Measurements from ENCODE around the gene POLR3G.

Gene POLR3G

GRCh38 chr5:90479611-90480385 is 5.1 kb downstream of the POLR3G start:
- Mint-ChIP-seq H3K27me3 (no peaks in the 10 kb centered on the region), H3K27ac (no peak overlapping the region), H3K9me3 (no peaks in the 10 kb centered on the region), H3K36me3 (peaks cover 2% of the 10 kb centered on the region), H3K4me1 (peaks cover 5% of the 10 kb centered on the region), H3K4me3 (no peak overlapping the region)
- DNase-seq (ENCODE audit: low spot score in 2 of 2) = no peak
- ATAC-seq (ENCODE audit: low read depth) = no peak

- Mint-ChIP-seq H3K4me1 (no peaks in the 10 kb centered on the region), H3K36me3 (peaks cover 2% of the 10 kb centered on the region), H3K9me3 (no peaks in the 10 kb centered on the region), H3K27me3 (no peaks in the 10 kb centered on the region), H3K4me3 (no peak overlapping the region), H3K27ac (no peak overlapping the region)
- DNase-seq (ENCODE audit: low spot score in 2 of 2) (no peak), ATAC-seq (ENCODE audit: low read depth) (no peak)
These were observed 6.0 kb downstream of the POLR3G start for GRCh38 chr5:90480699-90481098.

DNA sequence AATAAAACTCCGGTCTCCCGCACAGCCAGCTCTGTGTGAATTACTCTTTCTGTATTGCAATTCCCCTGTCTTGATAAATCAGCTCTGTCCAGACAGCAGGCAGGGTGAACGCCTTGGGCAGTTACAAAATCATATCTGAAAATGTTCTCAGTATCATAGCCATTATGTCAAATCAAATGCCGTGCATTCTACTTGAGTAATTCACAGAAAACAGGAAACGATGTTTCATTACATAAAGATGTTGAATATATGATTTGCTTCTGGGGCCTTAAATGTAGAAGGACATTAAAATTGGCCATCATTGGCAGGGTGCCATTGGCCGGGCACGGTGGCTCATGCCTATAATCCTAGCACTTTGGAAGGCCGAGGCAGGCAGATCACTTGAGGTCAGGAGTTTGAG is 8.5 kb downstream of the POLR3G start:
- DNase-seq (ENCODE audit: low spot score in 2 of 2) = no peak
- H3K36me3 Mint-ChIP-seq = peaks cover 2% of the 10 kb centered on the region
- no peak overlapping the region for H3K27ac Mint-ChIP-seq

DNA sequence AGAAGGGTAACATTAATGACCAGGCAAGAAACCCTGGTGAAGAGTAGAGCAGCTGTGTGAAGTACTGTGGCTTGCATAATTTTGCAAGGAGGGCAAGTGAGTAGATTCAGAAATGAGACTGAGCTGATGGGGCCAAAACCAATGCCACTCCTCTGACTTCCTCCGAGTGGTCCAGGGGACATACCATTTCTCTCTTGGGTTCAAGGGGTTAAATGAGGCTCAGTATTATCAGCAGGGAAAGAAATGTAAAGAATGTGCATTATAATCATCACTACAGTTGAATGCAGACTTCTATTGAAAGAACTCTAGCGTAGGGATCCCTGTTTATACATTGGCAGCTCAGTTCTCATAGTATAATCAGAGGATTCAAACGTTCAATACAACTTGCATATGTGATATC is 9.9 kb downstream of the POLR3G start:
- no peak for ATAC-seq (ENCODE audit: low read depth)
- no peak for DNase-seq (ENCODE audit: low spot score in 2 of 2)
- Mint-ChIP-seq H3K9me3 (no peaks in the 10 kb centered on the region), H3K4me1 (no peaks in the 10 kb centered on the region), H3K27ac (no peak overlapping the region), H3K36me3 (peaks cover 2% of the 10 kb centered on the region), H3K4me3 (no peak overlapping the region), H3K27me3 (no peaks in the 10 kb centered on the region)

More for the DNA sequence above, 8.5 kb downstream of the POLR3G start:
- Mint-ChIP-seq H3K9me3 (no peaks in the 10 kb centered on the region), H3K27me3 (no peaks in the 10 kb centered on the region), H3K4me3 (no peak overlapping the region), H3K4me1 (no peaks in the 10 kb centered on the region)
- ATAC-seq (ENCODE audit: low read depth) = no peak

DNA sequence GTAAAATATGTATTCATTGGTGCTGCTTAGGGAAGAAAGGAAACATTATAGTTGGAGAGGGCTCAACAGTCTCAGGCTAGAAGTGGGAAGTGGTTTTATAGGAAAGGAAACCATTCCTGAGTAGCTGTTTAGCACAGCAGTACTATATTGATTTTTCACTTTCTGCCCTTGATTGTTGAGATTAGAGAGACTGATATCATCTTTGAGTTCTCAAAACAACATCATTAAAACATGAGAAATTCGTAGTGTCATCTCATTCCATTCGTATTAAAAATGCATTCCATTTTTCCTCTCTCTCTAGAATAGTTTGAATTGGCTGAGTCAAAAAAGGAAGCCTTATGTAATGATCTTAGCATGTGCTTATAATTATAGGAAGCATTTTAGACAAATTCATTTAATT is 14.1 kb downstream of the POLR3G start:
- no peaks in the 10 kb centered on the region for H3K27me3 Mint-ChIP-seq
- no peak for DNase-seq (ENCODE audit: low spot score in 2 of 2)
- no peak for ATAC-seq (ENCODE audit: low read depth)
- H3K27ac Mint-ChIP-seq = no peak overlapping the region
- no peaks in the 10 kb centered on the region for H3K4me1 Mint-ChIP-seq
- H3K9me3 Mint-ChIP-seq = no peaks in the 10 kb centered on the region
- H3K4me3 Mint-ChIP-seq = no peak overlapping the region
- H3K36me3 Mint-ChIP-seq = no peaks in the 10 kb centered on the region

- Mint-ChIP-seq H3K4me3 (no peak overlapping the region), H3K4me1 (no peaks in the 10 kb centered on the region), H3K9me3 (peaks cover 3% of the 10 kb centered on the region), H3K27ac (no peak overlapping the region), H3K27me3 (no peaks in the 10 kb centered on the region), H3K36me3 (peaks cover 3% of the 10 kb centered on the region)
- no peak for DNase-seq (ENCODE audit: low spot score in 2 of 2)
- no peak for ATAC-seq (ENCODE audit: low read depth)
These were observed 19.4 kb downstream of the POLR3G start for GRCh38 chr5:90494043-90494442.

GRCh38 chr5:90495146-90495545 is 20.5 kb downstream of the POLR3G start:
- no peak for DNase-seq (ENCODE audit: low spot score in 2 of 2)
- no peaks in the 10 kb centered on the region for H3K27me3 Mint-ChIP-seq
- H3K36me3 Mint-ChIP-seq = peaks cover 3% of the 10 kb centered on the region
- no peaks in the 10 kb centered on the region for H3K4me1 Mint-ChIP-seq
- no peak overlapping the region for H3K4me3 Mint-ChIP-seq
- H3K27ac Mint-ChIP-seq = peak overlapping the region; percentile 58
- no peak for ATAC-seq (ENCODE audit: low read depth)
- peaks cover 3% of the 10 kb centered on the region for H3K9me3 Mint-ChIP-seq

DNA sequence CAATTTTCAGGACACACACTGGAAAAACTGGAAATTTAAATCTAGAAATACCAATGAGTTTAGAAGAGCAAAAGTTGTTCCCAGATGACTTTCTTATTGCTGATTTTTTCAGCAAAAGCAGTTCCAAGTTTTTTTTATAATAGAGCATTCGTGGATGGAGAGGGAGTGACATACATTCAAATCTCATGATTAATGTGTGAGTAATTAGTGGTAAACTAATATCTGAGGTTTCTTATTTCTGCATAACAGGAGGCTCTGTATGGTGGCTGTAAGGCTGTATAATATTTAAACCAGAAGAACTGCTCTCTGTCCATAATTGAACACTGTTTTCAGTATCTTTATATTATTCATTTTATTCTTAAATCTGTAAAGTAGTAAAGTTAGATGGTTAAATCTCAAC is 28.9 kb downstream of the POLR3G start:
- Mint-ChIP-seq H3K9me3 (no peaks in the 10 kb centered on the region), H3K27ac (no peak overlapping the region), H3K4me3 (no peak overlapping the region), H3K36me3 (peaks cover 2% of the 10 kb centered on the region), H3K4me1 (peaks cover 3% of the 10 kb centered on the region), H3K27me3 (no peaks in the 10 kb centered on the region)
- no peak for DNase-seq (ENCODE audit: low spot score in 2 of 2)
- no peak for ATAC-seq (ENCODE audit: low read depth)

- Mint-ChIP-seq H3K9me3 (no peaks in the 10 kb centered on the region), H3K27ac (no peak overlapping the region), H3K36me3 (peaks cover 4% of the 10 kb centered on the region), H3K4me1 (peaks cover 3% of the 10 kb centered on the region), H3K27me3 (no peaks in the 10 kb centered on the region), H3K4me3 (no peak overlapping the region)
- ATAC-seq (ENCODE audit: low read depth) (no peak), DNase-seq (ENCODE audit: low spot score in 2 of 2) (no peak)
These were observed 30.1 kb downstream of the POLR3G start for GRCh38 chr5:90504743-90505142.

DNA sequence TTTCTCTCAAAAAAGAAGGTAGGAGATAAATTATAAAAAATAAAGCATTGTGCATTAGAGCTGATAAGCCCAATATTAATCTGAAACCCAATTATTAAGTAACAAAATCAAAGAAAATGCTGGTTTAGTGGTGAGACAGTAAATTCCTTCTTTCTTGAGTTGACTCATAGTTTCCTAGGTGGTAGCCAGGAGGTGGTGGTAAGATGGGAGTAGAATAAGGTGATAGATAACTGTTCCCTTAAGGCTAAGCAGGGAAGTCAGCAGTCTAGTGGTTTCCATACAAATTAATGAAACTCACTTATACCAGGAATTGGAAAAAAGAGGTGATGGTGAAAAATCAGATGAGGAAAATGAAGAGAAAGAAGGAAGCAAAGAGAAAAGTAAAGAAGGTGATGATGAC is 31.6 kb downstream of the POLR3G start:
- H3K4me1 Mint-ChIP-seq = peaks cover 3% of the 10 kb centered on the region
- no peak overlapping the region for H3K27ac Mint-ChIP-seq
- H3K4me3 Mint-ChIP-seq = no peak overlapping the region
- peaks cover 4% of the 10 kb centered on the region for H3K36me3 Mint-ChIP-seq
- DNase-seq (ENCODE audit: low spot score in 2 of 2) = no peak
- ATAC-seq (ENCODE audit: low read depth) = no peak
- H3K9me3 Mint-ChIP-seq = no peaks in the 10 kb centered on the region
- H3K27me3 Mint-ChIP-seq = no peaks in the 10 kb centered on the region

- Mint-ChIP-seq H3K27me3 (no peaks in the 10 kb centered on the region), H3K36me3 (peaks cover 10% of the 10 kb centered on the region), H3K27ac (no peak overlapping the region), H3K4me3 (no peak overlapping the region), H3K9me3 (no peaks in the 10 kb centered on the region), H3K4me1 (peaks cover 3% of the 10 kb centered on the region)
- ATAC-seq (ENCODE audit: low read depth) = no peak
- DNase-seq (ENCODE audit: low spot score in 2 of 2) = no peak
These were observed 35.8 kb downstream of the POLR3G start for GRCh38 chr5:90510438-90510837.

DNA sequence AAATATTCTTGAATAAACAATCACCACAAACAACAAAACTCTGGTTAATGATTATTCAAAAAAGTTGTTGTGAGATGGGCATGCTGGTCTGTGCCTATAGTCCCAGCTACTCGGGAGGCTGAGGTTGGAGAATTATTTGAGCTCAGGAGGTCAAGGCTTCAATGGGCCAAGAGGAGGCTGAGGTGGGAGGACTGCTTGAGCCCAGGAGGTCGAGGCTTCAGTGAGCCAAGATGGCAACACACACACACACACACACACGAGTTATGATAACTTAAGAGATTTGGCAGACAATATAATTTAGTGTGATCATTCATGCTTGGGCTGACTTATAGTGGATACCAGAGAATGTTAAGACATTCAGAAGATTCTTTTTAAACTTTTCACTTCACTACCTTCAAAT is 39.9 kb downstream of the POLR3G start:
- no peaks in the 10 kb centered on the region for H3K9me3 Mint-ChIP-seq
- no peaks in the 10 kb centered on the region for H3K27me3 Mint-ChIP-seq
- DNase-seq (ENCODE audit: low spot score in 2 of 2) (no peak), ATAC-seq (ENCODE audit: low read depth) (no peak)
- H3K4me3 Mint-ChIP-seq = no peak overlapping the region
- H3K27ac Mint-ChIP-seq = no peak overlapping the region
- H3K36me3 Mint-ChIP-seq = peaks cover 17% of the 10 kb centered on the region
- peaks cover 8% of the 10 kb centered on the region for H3K4me1 Mint-ChIP-seq

- H3K27me3 Mint-ChIP-seq = no peaks in the 10 kb centered on the region
- H3K9me3 Mint-ChIP-seq = no peaks in the 10 kb centered on the region
- peaks cover 15% of the 10 kb centered on the region for H3K4me1 Mint-ChIP-seq
- H3K4me3 Mint-ChIP-seq = no peak overlapping the region
- ATAC-seq (ENCODE audit: low read depth) (no peak), DNase-seq (ENCODE audit: low spot score in 2 of 2) (no peak)
- no peak overlapping the region for H3K27ac Mint-ChIP-seq
- H3K36me3 Mint-ChIP-seq = peaks cover 34% of the 10 kb centered on the region
These were observed 44.0 kb downstream of the POLR3G start for GRCh38 chr5:90518661-90519060.

GRCh38 chr5:90519081-90519480 is 44.4 kb downstream of the POLR3G start:
- H3K4me3 Mint-ChIP-seq = no peak overlapping the region
- peaks cover 15% of the 10 kb centered on the region for H3K4me1 Mint-ChIP-seq
- H3K9me3 Mint-ChIP-seq = no peaks in the 10 kb centered on the region
- H3K27ac Mint-ChIP-seq = no peak overlapping the region
- H3K36me3 Mint-ChIP-seq = peaks cover 34% of the 10 kb centered on the region
- DNase-seq (ENCODE audit: low spot score in 2 of 2) (no peak), ATAC-seq (ENCODE audit: low read depth) (no peak)
- H3K27me3 Mint-ChIP-seq = no peaks in the 10 kb centered on the region

DNA sequence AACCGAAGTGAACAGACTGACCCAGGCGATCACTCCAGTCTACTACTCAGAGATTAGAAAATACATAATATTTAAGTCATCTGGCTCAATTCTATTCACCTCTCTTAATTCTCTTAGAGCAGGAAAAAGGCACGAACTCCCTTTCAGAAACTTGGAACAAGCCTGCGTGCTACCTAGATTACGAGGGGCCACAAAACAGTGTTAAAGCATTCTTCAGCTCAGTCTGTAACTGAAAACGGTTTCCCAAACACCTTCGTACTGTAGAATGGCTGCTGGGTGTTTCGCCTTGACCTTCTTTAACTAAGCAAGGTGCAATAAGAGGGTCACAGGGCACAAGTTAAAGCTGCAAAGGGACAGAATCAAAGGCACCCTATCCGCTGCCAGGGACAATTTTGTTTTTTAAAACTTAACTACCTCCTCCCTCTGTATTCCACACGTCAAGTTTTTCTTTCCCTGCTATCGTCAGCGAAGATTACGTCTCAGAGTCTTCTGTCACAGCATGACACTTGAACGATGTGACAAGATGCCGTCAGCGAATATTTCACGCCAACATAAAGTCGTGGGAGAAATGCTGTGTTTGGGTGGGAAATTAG is 54.0 kb downstream of the POLR3G start:
- DNase-seq (ENCODE audit: low spot score in 2 of 2) (no peak), ATAC-seq (ENCODE audit: low read depth) (no peak)
- Mint-ChIP-seq H3K27me3 (peaks cover 5% of the 10 kb centered on the region), H3K4me1 (peaks cover 23% of the 10 kb centered on the region), H3K4me3 (peak overlapping the region; percentile 99), H3K27ac (peak overlapping the region; percentile 96), H3K9me3 (no peaks in the 10 kb centered on the region), H3K36me3 (peaks cover 10% of the 10 kb centered on the region)

Data from memory B cell (primary cell).